ENCODE results near the gene CLTCL1. TPM values are rescaled to one million over a fixed set of nuclear protein-coding genes. Genes with fewer than 3 reads are reported as not detected.

CLTCL1 gene
- total and polyA plus RNA-seq, 9 of the 15 experiments (the other 6 are each of a cell fraction or from before 2014, with no cell fraction given): 1.1 to 11.7 (median 5.0) TPM

DNA sequence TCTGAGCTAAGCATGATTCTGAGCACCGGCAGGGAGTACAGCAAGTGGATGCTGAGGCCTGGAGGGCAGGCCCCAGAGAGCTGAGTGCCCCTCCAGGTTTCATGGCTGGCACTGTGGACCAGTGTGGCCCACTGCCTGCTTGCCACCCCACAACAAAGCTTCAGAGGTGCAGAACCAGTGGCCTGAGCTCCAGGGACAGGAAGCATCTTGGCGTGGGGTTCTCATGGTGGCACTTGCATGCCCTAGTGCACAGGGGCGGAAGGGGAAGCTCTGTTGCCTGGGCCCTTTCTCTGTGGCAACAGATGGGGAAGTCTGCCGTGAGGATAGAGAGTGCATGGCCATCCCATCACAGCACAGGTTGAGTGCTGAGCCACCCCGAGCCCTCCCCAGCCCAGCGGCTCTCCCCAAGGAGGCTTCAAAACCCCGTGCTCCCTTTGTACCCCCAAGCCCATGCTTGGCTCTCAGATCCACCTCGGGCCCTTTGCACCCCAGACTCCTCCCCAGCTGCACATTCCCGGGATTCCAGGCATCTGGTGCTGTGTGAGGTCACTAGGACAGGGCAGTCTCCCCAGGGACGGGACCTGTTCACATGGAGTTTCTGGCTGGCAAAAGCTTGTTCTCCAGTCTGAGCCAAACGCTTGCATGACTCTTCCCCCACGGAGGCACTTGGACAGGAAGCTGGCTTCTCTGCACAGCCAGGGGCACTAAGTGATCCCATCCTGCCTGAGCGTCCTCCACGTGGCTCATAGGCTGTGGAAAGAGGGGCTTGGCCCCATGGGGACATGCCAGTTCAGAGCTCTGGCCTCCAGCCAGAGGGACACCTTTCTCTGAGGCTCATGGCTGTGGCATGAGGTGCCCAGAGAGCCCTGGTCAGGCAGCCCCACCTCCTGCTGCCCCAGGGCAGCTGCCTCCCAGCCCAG is 117.2 kb downstream of the CLTCL1 start (continued):
- TF ChIP-seq, protein P1, sequence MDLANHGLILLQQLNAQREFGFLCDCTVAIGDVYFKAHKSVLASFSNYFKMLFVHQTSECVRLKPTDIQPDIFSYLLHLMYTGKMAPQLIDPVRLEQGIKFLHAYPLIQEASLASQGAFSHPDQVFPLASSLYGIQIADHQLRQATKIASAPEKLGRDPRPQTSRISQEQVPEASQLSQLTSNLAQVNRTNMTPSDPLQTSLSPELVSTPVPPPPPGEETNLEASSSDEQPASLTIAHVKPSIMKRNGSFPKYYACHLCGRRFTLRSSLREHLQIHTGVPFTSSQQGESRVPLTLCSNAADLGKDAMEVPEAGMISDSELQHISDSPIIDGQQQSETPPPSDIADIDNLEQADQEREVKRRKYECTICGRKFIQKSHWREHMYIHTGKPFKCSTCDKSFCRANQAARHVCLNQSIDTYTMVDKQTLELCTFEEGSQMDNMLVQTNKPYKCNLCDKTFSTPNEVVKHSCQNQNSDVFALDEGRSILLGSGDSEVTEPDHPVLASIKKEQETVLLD (IDR thresholded peaks at IDR 0.05): no peak

DNA sequence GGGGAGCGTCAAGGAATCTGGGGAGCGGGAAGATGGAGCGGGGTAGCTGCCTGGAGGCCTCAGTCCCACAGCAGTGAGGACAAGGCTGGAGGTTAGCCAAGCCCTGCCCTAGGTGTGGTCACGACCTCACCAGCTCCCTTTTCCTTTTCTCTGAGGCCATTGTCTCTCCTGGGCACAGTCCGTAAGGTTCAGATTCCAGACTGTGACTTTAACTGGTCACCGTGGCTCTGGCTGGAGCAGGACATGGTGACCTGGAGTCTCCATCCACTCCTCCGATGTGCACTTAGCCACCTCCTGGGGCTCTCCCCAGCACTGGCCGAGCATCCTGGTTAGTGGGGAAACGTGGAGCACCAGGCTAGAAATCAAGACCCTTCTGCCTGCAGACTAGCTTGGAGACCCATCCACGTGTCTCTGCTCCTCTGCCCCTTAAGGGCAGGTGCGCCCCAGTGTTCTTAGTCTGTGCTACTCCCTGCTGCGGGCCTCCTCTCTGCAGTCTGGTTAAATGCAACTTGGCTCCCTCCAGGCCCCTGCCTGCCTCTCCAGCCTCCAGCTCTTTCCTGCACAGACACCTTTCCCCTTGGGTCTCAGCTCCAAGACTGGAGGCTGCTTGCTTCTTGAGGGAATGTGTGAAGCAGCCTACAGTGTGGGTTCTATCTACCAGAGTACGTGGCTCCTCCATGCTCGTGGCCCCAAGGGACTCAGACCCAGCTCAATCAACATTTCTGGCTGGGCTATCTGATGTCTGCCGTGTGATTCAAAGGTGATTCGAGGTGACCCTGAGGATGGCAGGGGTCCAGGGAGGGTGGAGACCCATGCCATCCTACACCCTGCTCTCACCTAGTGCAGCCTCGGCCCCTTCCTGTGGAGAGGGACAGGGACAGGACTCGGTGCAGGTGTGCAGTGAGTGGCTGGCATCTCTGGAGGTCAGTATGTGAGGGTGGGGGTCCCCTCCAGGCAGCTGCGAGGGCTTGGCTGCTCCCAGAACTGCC is 118.2 kb downstream of the CLTCL1 start:
- ChIA-PET CTCF (ENCODE audit: low intra/inter-chr PET ratio) (interaction anchor here (0.6 kb wide), 1 partner anchor 29 kb away, joined by 3 read pairs; the partner anchor contains the start of gene ESS2), POLR2A (interaction anchor here (0.6 to 2.9 kb wide), 36 partner anchors 19 to 760 kb away, joined by 3 to 12 read pairs (median 4); partner anchors contain the start of genes DGCR2, HIRA and MRPL40)
- H3K36me3 ChIP-seq (ENCODE audit: control insufficient read depth, insufficient read depth, low read length): peaks cover 55% of the 10 kb centered on the region
- in situ Hi-C loops (cut with MboI) (no loop called here), intact Hi-C loops (cut with micrococcal nuclease) (no loop called here)
- no peaks in the 10 kb centered on the region for H3K9me3 ChIP-seq (replicated peaks; ENCODE audit: control insufficient read depth, insufficient read depth, low read depth, low read length)
- H3K79me2 ChIP-seq (ENCODE audit: control insufficient read depth, insufficient read depth, low read length): peaks cover 81% of the 10 kb centered on the region
- H4K20me1 ChIP-seq (replicated peaks; ENCODE audit: control insufficient read depth, insufficient read depth, low read length): peaks cover 49% of the 10 kb centered on the region
- no peak overlapping the region for H2AFZ ChIP-seq (ENCODE audit: low read depth, low read length)
- ATAC-seq (no peak), FAIRE-seq (no peak), DNase-seq (ENCODE audit: extremely low read depth in 1 of 4, low spot score in 3 of 4) (peak in 1 of 4 experiments; percentile 75)
- peaks cover 61 to 100% of the 10 kb centered on the region in 2 experiments for H3K4me1 ChIP-seq (replicated peaks in 1 of 2; ENCODE audit: control insufficient read depth in 2 of 2, insufficient read depth in 2 of 2, low read length in 2 of 2)
- WGBS (ENCODE audit: insufficient coverage, low coverage, missing lambda C conversion rate): 50% methylated on average over 19 of the region's 19 CpGs
- peak overlapping the region; percentile 66 for H3K4me3 ChIP-seq
- H3K4me2 ChIP-seq (ENCODE audit: insufficient read depth, low read length): peak overlapping the region; percentile 93
- peaks cover 28% of the 10 kb centered on the region for H3K9me1 ChIP-seq (ENCODE audit: control insufficient read depth, insufficient read depth, low read length)
- H3K27me3 ChIP-seq (ENCODE audit: control insufficient read depth in 2 of 2, insufficient read depth in 2 of 2, low read length in 2 of 2): peaks cover 10 to 15% of the 10 kb centered on the region in 2 experiments; a peak in 4 of 5 replicates
- BruUV-seq (replicated peaks): no TSS peak
- peak overlapping the region; percentile 86 for H3K27ac ChIP-seq (ENCODE audit: extremely low read depth, low read depth, low read length)
- peak overlapping the region; percentile 94 to 96 for H3K9ac ChIP-seq (ENCODE audit: insufficient read depth in 1 of 2, low read depth in 2 of 2, low read length in 2 of 2)
- TF ChIP-seq HDAC6 (IDR thresholded peaks at IDR 0.05; ENCODE audit: low read depth, low read length): 0 out of 2 replicates have a peak, but pooled peaks have one; percentile 11
- TF ChIP-seq RBBP5 (IDR thresholded peaks at IDR 0.05; ENCODE audit: borderline replicate concordance, insufficient read depth, low read length, poor library complexity, severe bottlenecking): peak; percentile 59
- TF ChIP-seq MAZ (CRISPR knock-in tag; conservative IDR thresholded peaks at IDR 0.05 in 1 of 2, IDR thresholded peaks at IDR 0.05 in 1 of 2): peak in 1 of 2 experiments; percentile 24; a peak in 1 of 4 replicates
- TF ChIP-seq, protein P2, sequence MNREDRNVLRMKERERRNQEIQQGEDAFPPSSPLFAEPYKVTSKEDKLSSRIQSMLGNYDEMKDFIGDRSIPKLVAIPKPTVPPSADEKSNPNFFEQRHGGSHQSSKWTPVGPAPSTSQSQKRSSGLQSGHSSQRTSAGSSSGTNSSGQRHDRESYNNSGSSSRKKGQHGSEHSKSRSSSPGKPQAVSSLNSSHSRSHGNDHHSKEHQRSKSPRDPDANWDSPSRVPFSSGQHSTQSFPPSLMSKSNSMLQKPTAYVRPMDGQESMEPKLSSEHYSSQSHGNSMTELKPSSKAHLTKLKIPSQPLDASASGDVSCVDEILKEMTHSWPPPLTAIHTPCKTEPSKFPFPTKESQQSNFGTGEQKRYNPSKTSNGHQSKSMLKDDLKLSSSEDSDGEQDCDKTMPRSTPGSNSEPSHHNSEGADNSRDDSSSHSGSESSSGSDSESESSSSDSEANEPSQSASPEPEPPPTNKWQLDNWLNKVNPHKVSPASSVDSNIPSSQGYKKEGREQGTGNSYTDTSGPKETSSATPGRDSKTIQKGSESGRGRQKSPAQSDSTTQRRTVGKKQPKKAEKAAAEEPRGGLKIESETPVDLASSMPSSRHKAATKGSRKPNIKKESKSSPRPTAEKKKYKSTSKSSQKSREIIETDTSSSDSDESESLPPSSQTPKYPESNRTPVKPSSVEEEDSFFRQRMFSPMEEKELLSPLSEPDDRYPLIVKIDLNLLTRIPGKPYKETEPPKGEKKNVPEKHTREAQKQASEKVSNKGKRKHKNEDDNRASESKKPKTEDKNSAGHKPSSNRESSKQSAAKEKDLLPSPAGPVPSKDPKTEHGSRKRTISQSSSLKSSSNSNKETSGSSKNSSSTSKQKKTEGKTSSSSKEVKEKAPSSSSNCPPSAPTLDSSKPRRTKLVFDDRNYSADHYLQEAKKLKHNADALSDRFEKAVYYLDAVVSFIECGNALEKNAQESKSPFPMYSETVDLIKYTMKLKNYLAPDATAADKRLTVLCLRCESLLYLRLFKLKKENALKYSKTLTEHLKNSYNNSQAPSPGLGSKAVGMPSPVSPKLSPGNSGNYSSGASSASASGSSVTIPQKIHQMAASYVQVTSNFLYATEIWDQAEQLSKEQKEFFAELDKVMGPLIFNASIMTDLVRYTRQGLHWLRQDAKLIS (CRISPR knock-in tag; IDR thresholded peaks at IDR 0.05): no peak
- TF ChIP-seq, protein P3, sequence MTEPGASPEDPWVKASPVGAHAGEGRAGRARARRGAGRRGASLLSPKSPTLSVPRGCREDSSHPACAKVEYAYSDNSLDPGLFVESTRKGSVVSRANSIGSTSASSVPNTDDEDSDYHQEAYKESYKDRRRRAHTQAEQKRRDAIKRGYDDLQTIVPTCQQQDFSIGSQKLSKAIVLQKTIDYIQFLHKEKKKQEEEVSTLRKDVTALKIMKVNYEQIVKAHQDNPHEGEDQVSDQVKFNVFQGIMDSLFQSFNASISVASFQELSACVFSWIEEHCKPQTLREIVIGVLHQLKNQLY (CRISPR knock-in tag; conservative IDR thresholded peaks at IDR 0.05): 0 out of 4 replicates have a peak, but pooled peaks of 1 of the 2 experiments have one; percentile 38
- no peak for TF ChIP-seq HCFC1 (IDR thresholded peaks at IDR 0.05; ENCODE audit: low read depth, low read length)
- 0 out of 2 replicates have a peak, but pooled peaks have one; percentile 6 for TF ChIP-seq ELF4 (CRISPR knock-in tag; IDR thresholded peaks at IDR 0.05)
